Measurements from ENCODE around the gene PRICKLE1.

DNA sequence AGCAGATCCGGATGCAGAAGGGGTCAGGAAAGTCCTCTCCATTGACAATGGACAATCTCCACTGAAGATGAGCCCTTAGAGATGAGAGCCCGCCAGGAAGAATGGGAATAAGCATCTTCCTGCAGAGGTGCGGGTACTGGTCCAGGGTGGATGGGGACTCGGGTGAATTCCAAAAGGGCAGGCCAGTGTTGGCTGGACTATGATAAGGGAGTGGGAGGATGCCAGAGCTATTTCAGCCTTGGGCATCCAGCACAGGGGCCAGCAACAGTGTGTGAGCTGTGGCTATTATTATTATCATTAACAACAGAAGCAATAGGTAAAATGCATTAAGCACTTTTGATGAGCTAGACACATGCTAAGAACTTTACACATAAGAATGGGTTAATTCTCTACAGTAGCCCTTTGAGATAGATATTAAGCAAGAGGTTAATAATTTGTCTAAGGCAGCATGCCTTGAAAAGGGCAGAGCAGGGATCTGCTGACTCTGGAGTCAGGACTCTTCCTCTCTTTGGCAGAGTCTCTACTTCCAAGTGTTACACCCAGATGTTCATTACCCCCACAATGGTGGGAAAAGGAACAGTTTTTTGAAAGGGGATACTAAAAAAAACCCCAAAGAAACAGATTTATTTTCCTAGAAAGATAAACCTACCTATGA is 55.2 kb downstream of the PRICKLE1 start:
- TF ChIP-seq ZNF274 (IDR thresholded peaks at IDR 0.05; ENCODE audit: insufficient read depth, insufficient read length) (no peak), TAF1 (IDR thresholded peaks at IDR 0.05; ENCODE audit: borderline replicate concordance, low read depth, low read length) (no peak), ESRRA (IDR thresholded peaks at IDR 0.05; ENCODE audit: low read length) (no peak)

All from GM12878 (cell line).